GM10266 (cell line): ENCODE data around the gene KCP.
A peak's percentile ranks its signal among the peaks of the same experiment; 100 is the strongest.

Experiments
- DNase-seq: peaks from one replicate; pipeline ENCODE4 v3.0.0; 2012; ENCODE audit errors: extremely low spot score
- CTCF ChIP-seq: IDR thresholded peaks from 2 replicates; pipeline ENCODE4 v1.5.1; 2012; ENCODE audit warnings: mild to moderate bottlenecking, low read depth; ENCODE audit not compliant: control insufficient read depth, insufficient read depth; ENCODE audit errors: missing control alignments

The KCP gene

GRCh38 chr7:128922496-128923410 lies 12.2 kb upstream of the KCP start:
- no peak for DNase-seq

GRCh38 chr7:128921866-128922440 lies 11.4 kb upstream of the KCP start:
- no peak for DNase-seq
- no peak for TF ChIP-seq CTCF

More at GRCh38 chr7:128922496-128923410, 12.2 kb upstream of the KCP start:
- no peak for TF ChIP-seq CTCF

- no peak for DNase-seq
- TF ChIP-seq CTCF, result no peak
These were observed 10.5 kb upstream of the KCP start for GRCh38 chr7:128920913-128921582.

GRCh38 chr7:128919881-128920799 lies 9.6 kb upstream of the KCP start:
- no peak for DNase-seq
- TF ChIP-seq CTCF, result peak; percentile 22

GRCh38 chr7:128919241-128919640 lies 8.7 kb upstream of the KCP start:
- TF ChIP-seq CTCF, result no peak
- no peak for DNase-seq

GRCh38 chr7:128918016-128918665 lies 7.6 kb upstream of the KCP start:
- DNase-seq, result no peak
- no peak for TF ChIP-seq CTCF
